GM21526 (cell line): ENCODE results near the gene CYB561D2.

Experiments
- ATAC-seq: cut with Tn5 transposase; IDR thresholded peaks from one replicate; pipeline ENCODE4 v1.9.1; 2021; ENCODE audit warnings: moderate library complexity; ENCODE audit not compliant: unreplicated experiment, low FRiP score

Gene CYB561D2

GRCh38 chr3:50385754-50386153 lies 35.1 kb downstream of the CYB561D2 start:
- no peak for ATAC-seq

GRCh38 chr3:50388016-50388719 lies 37.5 kb downstream of the CYB561D2 start:
- no peak for ATAC-seq

GRCh38 chr3:50388720-50389413 lies 38.2 kb downstream of the CYB561D2 start:
- no peak for ATAC-seq

- no peak for ATAC-seq
Observed at GRCh38 chr3:50389414-50389767, 38.7 kb downstream of the CYB561D2 start.

GRCh38 chr3:50390508-50391224 lies 40.0 kb downstream of the CYB561D2 start:
- no peak for ATAC-seq

DNA sequence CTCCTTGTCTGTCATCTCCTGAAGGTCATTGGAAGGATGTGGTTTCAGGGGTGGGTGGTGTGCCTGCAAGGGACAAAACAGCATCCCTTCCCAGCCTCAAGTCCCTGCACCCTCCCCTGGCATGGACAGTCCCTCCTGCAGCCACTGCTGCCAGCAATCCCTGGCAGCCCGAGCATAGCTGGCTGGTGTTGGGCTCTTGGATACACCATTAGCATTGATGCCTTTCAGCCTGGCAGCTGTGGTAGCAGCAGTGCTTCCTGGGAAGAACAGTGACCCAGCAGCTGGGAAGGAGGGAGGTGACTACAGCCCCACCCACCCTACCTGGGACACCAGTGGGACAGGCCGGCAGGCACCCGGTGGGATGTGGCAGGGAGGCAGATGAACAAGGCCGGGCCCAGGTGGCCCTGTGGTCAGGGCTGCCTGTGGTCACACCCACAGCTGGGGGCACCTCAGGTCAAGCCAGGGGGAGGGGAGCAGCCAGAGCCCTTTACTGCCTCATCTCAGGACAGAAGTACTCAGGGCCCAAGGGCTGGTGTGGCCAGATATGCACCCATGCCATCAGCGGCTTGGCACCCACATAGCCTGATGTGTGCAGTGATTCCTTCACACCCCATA lies 41.5 kb downstream of the CYB561D2 start:
- no peak for ATAC-seq

DNA sequence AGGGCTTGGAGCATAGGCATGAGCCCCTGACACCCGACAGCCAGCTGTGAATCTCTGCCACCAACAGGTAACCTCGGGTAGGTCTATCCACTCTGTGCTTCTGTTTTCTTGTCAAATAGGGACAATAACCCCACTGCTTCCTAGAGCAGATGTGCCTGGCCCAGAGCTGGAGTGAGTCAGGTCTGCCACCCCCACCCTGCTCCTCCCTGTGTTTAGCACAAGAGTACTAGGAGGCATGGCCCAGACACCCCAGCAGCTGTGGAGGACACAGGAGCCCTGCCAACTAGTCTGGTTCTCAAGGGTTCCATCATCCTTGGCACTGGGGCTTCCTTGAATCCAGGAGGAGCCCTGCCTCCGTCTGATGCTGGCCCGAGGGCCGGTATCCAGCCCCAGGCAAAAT lies 42.4 kb downstream of the CYB561D2 start:
- no peak for ATAC-seq

DNA sequence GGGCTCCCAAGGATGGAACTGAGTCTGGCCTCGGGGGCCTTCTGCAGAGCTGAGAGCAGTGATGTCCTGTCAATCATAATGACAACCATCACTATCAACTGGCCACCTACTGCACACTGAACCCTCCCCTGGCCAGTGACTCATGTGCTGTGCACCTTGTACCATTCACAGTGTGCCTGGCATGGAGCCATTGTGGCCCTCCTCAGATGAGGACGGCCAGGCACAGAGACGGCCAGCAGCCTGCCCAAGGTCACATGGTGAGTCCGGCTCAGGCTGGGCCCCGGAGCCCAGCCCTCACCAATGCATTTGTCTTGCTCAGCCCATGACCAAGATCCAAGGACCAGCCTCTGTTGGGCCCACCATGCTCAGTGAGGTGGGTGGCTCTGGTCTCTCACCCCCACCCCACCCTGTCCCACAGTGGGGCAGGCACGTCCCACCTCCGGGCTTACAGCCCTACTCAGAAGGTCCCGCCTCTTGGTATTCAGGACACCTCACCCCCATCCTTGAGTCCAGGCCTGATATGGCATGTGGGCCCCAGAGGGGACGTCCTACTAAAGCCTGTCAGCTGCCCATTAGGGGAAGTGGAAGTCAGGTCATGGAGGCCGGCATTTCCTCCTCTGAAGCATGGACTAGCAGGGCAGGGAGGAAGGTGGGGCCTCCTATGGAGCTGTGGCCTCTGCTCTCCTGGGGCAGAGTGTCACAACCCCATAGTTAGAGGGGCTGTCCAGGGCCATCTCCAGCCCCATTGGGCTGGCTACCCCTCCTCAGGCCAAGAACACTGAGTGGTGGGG lies 44.6 kb downstream of the CYB561D2 start:
- ATAC-seq: no peak

- no peak for ATAC-seq
Observed at GRCh38 chr3:50396502-50396901, 45.8 kb downstream of the CYB561D2 start.

GRCh38 chr3:50401978-50402595 lies 51.4 kb downstream of the CYB561D2 start:
- no peak for ATAC-seq
